Activated B cell treated with CpG ODN at 0.5 μM for 24 hours (primary cell): ENCODE measurements around the gene DUSP10. TPM values are rescaled to one million over a fixed set of nuclear protein-coding genes. Genes with fewer than 3 reads are reported as not detected.
A peak's percentile ranks its signal among the peaks of the same experiment; 100 is the strongest.

ENCODE experiments used
- ATAC-seq: fragments of 200-7000 bp; cut with Tn5 transposase; one replicate; pipeline ENCODE4 v1.10.0; 2021; ENCODE audit warnings: low read depth, mild to moderate bottlenecking, moderate library complexity
- CTCF ChIA-PET: fragments of 350-600 bp; sonication (Branson Sonifier 250); formaldehyde crosslinking; loops from one replicate; lab custom pipeline; 2021; ENCODE audit warnings: antibody characterized with exemption; lab: Charles Lee
- POLR2A ChIA-PET: fragments of 350-600 bp; sonication (Branson Sonifier 250); formaldehyde crosslinking; loops from one replicate; lab custom pipeline; 2021; ENCODE audit warnings: antibody characterized with exemption; lab: Charles Lee
- DNase-seq: peaks from one replicate; pipeline ENCODE4 v3.0.0; 2022
- H3K27ac Mint-ChIP-seq: one replicate; pipeline ENCODE4 v1.8.0; 2020; ENCODE audit warnings: mixed read lengths
- H3K27me3 Mint-ChIP-seq: one replicate; pipeline ENCODE4 v1.8.0; 2021; ENCODE audit warnings: mixed read lengths
- H3K36me3 Mint-ChIP-seq: one replicate; pipeline ENCODE4 v1.8.0; 2021; ENCODE audit warnings: low read depth, mixed read lengths
- H3K4me1 Mint-ChIP-seq: one replicate; pipeline ENCODE4 v1.8.0; 2021; ENCODE audit warnings: mixed read lengths
- H3K4me3 Mint-ChIP-seq: one replicate; pipeline ENCODE4 v1.8.0; 2020; ENCODE audit warnings: mild to moderate bottlenecking, mixed read lengths
- H3K9me3 Mint-ChIP-seq: one replicate; pipeline ENCODE4 v1.8.0; 2020; ENCODE audit warnings: mixed read lengths
- CTCF ChIP-seq: fragments of 200-600 bp; IDR thresholded peaks from one replicate; pipeline ENCODE4 v1.8.0; 2022; ENCODE audit warnings: antibody characterized with exemption, mild to moderate bottlenecking
- intact Hi-C: fragments of 100-400 bp; cut with micrococcal nuclease; formaldehyde crosslinking; loops from one replicate; pipeline ENCODE4 v1.15.1; 2024
- total RNA-seq: library from RNA; stranded (reverse); gene quantifications from 2 replicates; pipeline ENCODE4 v1.2.3, GENCODE V29; 2022

DUSP10 gene
- total RNA-seq: 36.6 and 39.5 TPM in 2 replicates

DNA sequence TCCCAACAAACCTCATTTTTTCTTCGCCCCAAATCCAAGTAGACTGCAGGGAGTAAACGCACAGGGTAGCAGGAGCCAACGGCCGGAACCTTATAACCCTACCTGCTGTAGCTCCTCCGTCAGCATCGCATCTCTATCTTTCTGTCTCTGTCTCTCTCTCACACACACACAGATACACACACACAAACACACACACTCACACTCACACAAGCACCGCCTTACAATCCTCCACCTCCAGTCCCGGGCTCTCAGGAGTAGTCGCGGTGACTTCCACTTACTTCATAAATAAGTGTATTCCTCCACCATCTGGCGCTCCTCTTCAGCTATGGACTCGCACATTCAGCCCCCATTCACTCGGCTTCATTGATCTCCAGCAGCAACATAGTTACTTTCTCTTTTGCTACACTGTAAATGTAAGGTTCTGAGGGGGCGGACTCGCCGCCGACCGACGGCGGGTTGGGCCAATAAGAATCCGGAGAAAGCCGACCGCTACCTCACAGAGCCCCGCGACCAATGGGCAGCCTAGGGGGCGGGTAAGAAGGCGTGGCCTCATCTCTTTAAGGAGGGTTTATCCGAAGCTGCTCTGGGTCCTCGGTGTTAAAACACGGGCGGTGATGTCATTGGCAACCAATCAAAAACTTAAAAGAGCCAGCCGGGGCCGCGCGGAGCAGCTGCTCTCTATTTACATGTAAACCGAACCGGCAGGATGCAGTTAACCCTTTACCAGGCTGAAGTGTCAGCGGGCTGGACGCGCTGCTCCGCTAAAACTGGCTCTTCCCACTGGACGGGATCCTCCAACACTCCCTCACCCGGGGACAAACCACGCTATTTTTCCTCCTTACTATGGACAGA lies at the start of gene DUSP10:
DUSP10 (minus strand) TSS at position 387 of the 852 bp plus-strand sequence. CDS start 2,345 bp downstream, outside the sequence.
- peaks cover 20% of the 10 kb centered on the region for H3K4me1 Mint-ChIP-seq
- ChIA-PET POLR2A (interaction anchor here (0.6 to 6.2 kb wide), 49 partner anchors 9 to 902 kb away, joined by 3 to 229 read pairs (median 6); partner anchors contain the start of gene HLX), CTCF (interaction anchor here (0.6 to 3.5 kb wide), 15 partner anchors 35 to 864 kb away, joined by 3 to 19 read pairs (median 3); no protein-coding TSS in a partner anchor)
- TF ChIP-seq CTCF: no peak
- no peak within 1 kb of the TSS for H3K4me3 Mint-ChIP-seq
- H3K36me3 Mint-ChIP-seq: no peaks in the 10 kb centered on the region
- H3K27me3 Mint-ChIP-seq: no peaks in the 10 kb centered on the region
- peak within 1 kb of the TSS; percentile 65 for H3K27ac Mint-ChIP-seq
- DNase-seq (peak; percentile 94), ATAC-seq (peak; percentile 81)
- no peaks in the 10 kb centered on the region for H3K9me3 Mint-ChIP-seq
- intact Hi-C loops: loop anchor here (1.0 to 10.0 kb wide), 14 partner anchors 9 to 971 kb away; partner anchors contain the start of genes AIDA, BROX and HLX

- no peak overlapping the region for H3K27ac Mint-ChIP-seq
- intact Hi-C loops: no loop called here
- peaks cover 38% of the 10 kb centered on the region for H3K4me1 Mint-ChIP-seq
- no peaks in the 10 kb centered on the region for H3K27me3 Mint-ChIP-seq
- H3K4me3 Mint-ChIP-seq: no peak overlapping the region
- H3K9me3 Mint-ChIP-seq: no peaks in the 10 kb centered on the region
- DNase-seq (no peak), ATAC-seq (no peak)
- ChIA-PET CTCF (no interaction called here), POLR2A (interaction anchor here (0.8 to 1.4 kb wide), 2 partner anchors 11 to 14 kb away, joined by 3 to 4 read pairs; no protein-coding TSS in a partner anchor)
- TF ChIP-seq CTCF: no peak
- H3K36me3 Mint-ChIP-seq: no peaks in the 10 kb centered on the region
Observed at GRCh38 chr1:221788466-221788865, 46.6 kb upstream of the DUSP10 start.

GRCh38 chr1:221786647-221787046 lies 44.8 kb upstream of the DUSP10 start:
- ChIA-PET POLR2A (interaction anchor here (0.7 to 1.4 kb wide), 2 partner anchors 8 to 40 kb away, joined by 4 read pairs; no protein-coding TSS in a partner anchor), CTCF (no interaction called here)
- Mint-ChIP-seq H3K36me3 (no peaks in the 10 kb centered on the region), H3K4me1 (peaks cover 31% of the 10 kb centered on the region), H3K4me3 (no peak overlapping the region), H3K27me3 (no peaks in the 10 kb centered on the region), H3K9me3 (no peaks in the 10 kb centered on the region), H3K27ac (no peak overlapping the region)
- DNase-seq (no peak), ATAC-seq (no peak)
- intact Hi-C loops: no loop called here
- TF ChIP-seq CTCF: no peak

DNA sequence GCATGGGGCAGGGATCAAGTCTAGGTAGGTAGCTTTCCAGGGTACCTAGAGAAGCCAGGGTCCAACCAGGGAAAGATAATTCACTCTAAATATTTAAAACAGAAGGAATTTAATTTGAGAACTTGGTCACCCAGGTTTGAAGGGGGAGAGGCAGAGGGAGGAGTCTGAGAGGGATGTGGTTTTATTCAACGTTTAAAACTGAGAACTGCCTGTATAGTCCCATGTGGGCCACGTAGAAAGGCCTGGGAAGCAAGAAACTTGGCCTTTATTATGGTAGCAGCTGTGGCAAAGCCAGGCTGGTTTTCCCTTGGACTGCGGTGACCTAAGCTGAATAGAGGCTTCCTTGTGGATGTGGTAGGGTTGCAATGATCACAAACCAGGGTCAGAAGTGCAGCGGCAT lies 42.0 kb upstream of the DUSP10 start:
- H3K4me1 Mint-ChIP-seq: peaks cover 51% of the 10 kb centered on the region

More for the DNA sequence above, 42.0 kb upstream of the DUSP10 start:
- POLR2A ChIA-PET: interaction anchor here (0.5 to 1.1 kb wide), 4 partner anchors 11 to 382 kb away, joined by 3 to 5 read pairs (median 4); no protein-coding TSS in a partner anchor
- ATAC-seq: peak; percentile 87
- Mint-ChIP-seq H3K4me3 (no peak overlapping the region), H3K27ac (no peak overlapping the region), H3K27me3 (no peaks in the 10 kb centered on the region), H3K9me3 (no peaks in the 10 kb centered on the region), H3K36me3 (no peaks in the 10 kb centered on the region)
- no peak for TF ChIP-seq CTCF
- DNase-seq: no peak
- intact Hi-C loops: loop anchor here (1.0 kb wide), 1 partner anchor 9 kb away; no protein-coding TSS in a partner anchor
- CTCF ChIA-PET: no interaction called here
